Activated naive CD4-positive, alpha-beta T cell treated with anti-CD3 and anti-CD28 coated beads, Interleukin-2, amount 50 U/mL, for 24 hours (primary cell): ENCODE data around the gene AMBN.
A peak's percentile ranks its signal among the peaks of the same experiment; 100 is the strongest.
"Not testable (repeated sequence)": the region's sequence is repeated elsewhere in the genome, so short reads cannot be mapped to it uniquely, and the experiment has no call there.

Source experiments
- H3K27ac Mint-ChIP-seq: one replicate; pipeline ENCODE4 v1.8.0; 2021; ENCODE audit warnings: mild to moderate bottlenecking, mixed read lengths
- H3K27me3 Mint-ChIP-seq: one replicate; pipeline ENCODE4 v1.8.0; 2021; ENCODE audit warnings: mixed read lengths
- H3K36me3 Mint-ChIP-seq: one replicate; pipeline ENCODE4 v1.8.0; 2021; ENCODE audit warnings: mixed read lengths
- H3K4me1 Mint-ChIP-seq: one replicate; pipeline ENCODE4 v1.8.0; 2021; ENCODE audit warnings: mixed read lengths
- H3K4me3 Mint-ChIP-seq: one replicate; pipeline ENCODE4 v1.8.0; 2021; ENCODE audit warnings: mild to moderate bottlenecking, mixed read lengths
- H3K9me3 Mint-ChIP-seq: one replicate; pipeline ENCODE4 v1.8.0; 2021; ENCODE audit warnings: mixed read lengths

AMBN gene

DNA sequence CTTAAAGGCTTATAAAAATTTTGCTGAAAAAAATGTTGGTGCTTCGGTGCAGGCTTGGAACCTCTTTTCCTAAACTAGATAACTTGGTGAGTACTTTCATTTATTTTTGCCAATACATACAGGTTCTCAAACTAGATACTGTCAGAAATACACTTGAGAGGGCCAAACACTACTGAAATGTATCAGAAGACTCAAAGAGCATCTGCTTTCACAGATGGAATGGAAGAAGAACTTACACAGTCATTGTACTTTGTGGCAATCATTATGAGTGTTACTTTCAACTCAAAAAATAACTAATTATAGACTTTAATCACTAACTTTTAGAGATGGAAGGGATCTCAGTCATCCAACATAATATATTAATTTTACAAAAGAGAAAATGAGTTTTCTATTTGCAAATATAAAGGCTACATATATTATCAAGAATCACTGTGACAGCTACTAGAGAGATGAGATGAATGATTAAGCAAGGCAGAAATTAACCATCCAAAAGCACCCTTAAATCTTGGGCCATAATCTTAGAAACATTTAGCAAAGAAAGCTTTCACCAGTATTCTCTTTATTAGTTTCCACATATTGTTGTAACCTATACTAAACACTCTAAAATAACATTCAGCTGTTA lies 37.5 kb downstream of the AMBN start:
- Mint-ChIP-seq H3K4me3 (no peak overlapping the region), H3K4me1 (peaks cover 5% of the 10 kb centered on the region), H3K9me3 (no peaks in the 10 kb centered on the region), H3K27ac (no peak overlapping the region), H3K36me3 (no peaks in the 10 kb centered on the region), H3K27me3 (peaks cover 5% of the 10 kb centered on the region)

- no peaks in the 10 kb centered on the region for H3K36me3 Mint-ChIP-seq
Measured at GRCh38 chr4:70630162-70630561, 38.1 kb downstream of the AMBN start.

GRCh38 chr4:70632028-70632427 lies 40.0 kb downstream of the AMBN start:
- H3K27me3 Mint-ChIP-seq, result peaks cover 8% of the 10 kb centered on the region
- H3K9me3 Mint-ChIP-seq, result no peaks in the 10 kb centered on the region
- peaks cover 5% of the 10 kb centered on the region for H3K4me1 Mint-ChIP-seq
- H3K36me3 Mint-ChIP-seq, result no peaks in the 10 kb centered on the region
- no peak overlapping the region for H3K4me3 Mint-ChIP-seq
- no peak overlapping the region for H3K27ac Mint-ChIP-seq

More at GRCh38 chr4:70630162-70630561, 38.1 kb downstream of the AMBN start:
- Mint-ChIP-seq H3K9me3 (no peaks in the 10 kb centered on the region), H3K27me3 (peaks cover 8% of the 10 kb centered on the region), H3K4me1 (peaks cover 5% of the 10 kb centered on the region), H3K4me3 (no peak overlapping the region), H3K27ac (no peak overlapping the region)

DNA sequence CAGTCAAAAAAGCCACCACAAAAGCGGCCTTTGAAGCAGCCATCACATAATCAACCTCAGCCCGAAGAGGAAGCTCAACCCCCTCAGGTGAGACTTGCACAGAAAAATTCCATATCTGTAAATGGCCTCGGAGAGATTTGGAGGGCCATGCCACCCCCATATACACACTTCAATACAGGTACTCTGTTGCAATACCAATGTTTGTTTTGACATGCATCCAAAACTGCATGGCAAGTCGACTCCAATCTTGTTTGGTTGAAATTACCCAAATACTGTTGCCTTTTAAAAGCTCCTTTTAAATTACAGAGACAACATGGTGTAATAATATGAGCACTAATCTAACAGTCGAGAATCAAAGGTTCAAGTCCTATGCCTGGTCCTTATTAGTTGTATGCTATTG lies 42.4 kb downstream of the AMBN start:
- H3K9me3 Mint-ChIP-seq, result no peaks in the 10 kb centered on the region
- no peak overlapping the region for H3K27ac Mint-ChIP-seq
- peaks cover 8% of the 10 kb centered on the region for H3K27me3 Mint-ChIP-seq
- H3K36me3 Mint-ChIP-seq, result no peaks in the 10 kb centered on the region
- H3K4me3 Mint-ChIP-seq, result no peak overlapping the region
- no peaks in the 10 kb centered on the region for H3K4me1 Mint-ChIP-seq

DNA sequence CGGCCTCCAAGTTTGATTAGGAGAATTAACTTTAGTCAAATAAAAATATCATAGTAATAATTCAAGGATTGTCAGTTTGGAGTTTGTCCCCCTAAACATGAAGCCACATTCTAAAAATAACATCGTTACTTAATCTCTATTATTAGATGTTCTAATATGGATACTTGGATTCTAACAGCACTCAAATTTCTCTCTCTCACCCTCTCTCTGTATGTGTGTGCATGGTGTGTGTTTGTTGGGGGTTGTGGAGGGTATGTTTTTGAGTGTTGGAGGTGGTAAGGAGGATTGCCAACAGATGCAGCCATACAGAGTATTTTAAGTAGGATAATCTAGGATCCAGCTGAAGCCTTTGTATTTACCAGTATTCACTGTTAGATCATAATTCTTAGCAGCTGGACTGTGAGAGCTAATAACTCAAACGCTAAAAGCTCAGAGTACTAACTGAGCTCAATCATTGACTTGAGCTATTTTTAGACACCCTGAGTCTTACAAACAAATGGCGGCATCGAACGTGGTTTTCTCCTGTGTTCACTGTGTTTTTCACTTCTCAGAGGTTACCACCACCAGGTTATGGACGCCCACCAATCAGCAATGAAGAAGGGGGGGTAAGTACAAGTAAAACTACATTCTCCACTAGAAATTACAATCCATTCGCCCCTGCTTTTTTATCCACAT lies 45.3 kb downstream of the AMBN start:
- Mint-ChIP-seq H3K4me1 (no peaks in the 10 kb centered on the region), H3K9me3 (no peaks in the 10 kb centered on the region), H3K27ac (no peak overlapping the region), H3K27me3 (peaks cover 8% of the 10 kb centered on the region), H3K4me3 (no peak overlapping the region), H3K36me3 (no peaks in the 10 kb centered on the region)

DNA sequence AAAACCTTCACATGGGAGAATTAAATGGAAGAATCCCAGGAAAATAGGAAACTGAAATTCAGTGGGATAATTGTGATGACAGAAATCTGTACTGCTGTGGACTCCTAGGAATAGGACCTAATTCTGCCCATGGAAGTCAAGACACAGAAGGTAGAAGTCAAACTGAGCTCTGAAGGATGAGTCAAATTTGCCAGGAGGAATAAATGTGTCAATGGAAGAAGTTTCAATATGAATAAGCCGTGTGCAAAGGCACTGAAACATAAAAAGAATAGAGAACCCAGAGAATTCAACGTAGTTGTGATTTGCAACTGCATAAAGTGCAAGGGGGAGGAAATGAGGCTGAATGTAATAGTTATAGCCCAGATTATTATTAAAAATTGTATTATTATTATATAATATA lies 48.1 kb downstream of the AMBN start:
- H3K27me3 Mint-ChIP-seq, result peaks cover 1% of the 10 kb centered on the region
- H3K9me3 Mint-ChIP-seq, result no peaks in the 10 kb centered on the region
- no peaks in the 10 kb centered on the region for H3K4me1 Mint-ChIP-seq
- H3K27ac Mint-ChIP-seq, result peak overlapping the region; percentile 63
- no peaks in the 10 kb centered on the region for H3K36me3 Mint-ChIP-seq
- no peak overlapping the region for H3K4me3 Mint-ChIP-seq

- not testable (repeated sequence) for H3K4me3 Mint-ChIP-seq, H3K9me3 Mint-ChIP-seq, H3K27ac Mint-ChIP-seq, H3K4me1 Mint-ChIP-seq, H3K36me3 Mint-ChIP-seq, H3K27me3 Mint-ChIP-seq
Measured at GRCh38 chr4:70650741-70651140, 58.7 kb downstream of the AMBN start.

GRCh38 chr4:70651864-70652506 lies 59.9 kb downstream of the AMBN start:
- Mint-ChIP-seq H3K4me1 (no peaks in the 10 kb centered on the region), H3K27ac (no peak overlapping the region), H3K27me3 (no peaks in the 10 kb centered on the region), H3K9me3 (no peaks in the 10 kb centered on the region), H3K36me3 (no peaks in the 10 kb centered on the region), H3K4me3 (no peak overlapping the region)

- no peaks in the 10 kb centered on the region for H3K27me3 Mint-ChIP-seq
- no peak overlapping the region for H3K4me3 Mint-ChIP-seq
- no peaks in the 10 kb centered on the region for H3K36me3 Mint-ChIP-seq
- no peaks in the 10 kb centered on the region for H3K9me3 Mint-ChIP-seq
- H3K27ac Mint-ChIP-seq, result no peak overlapping the region
- H3K4me1 Mint-ChIP-seq, result no peaks in the 10 kb centered on the region
Measured at GRCh38 chr4:70654605-70655011, 62.6 kb downstream of the AMBN start.
